Kidney tubule cell (primary cell): ENCODE results near the gene CXADR.

Experiments
- DNase-seq: peaks from one replicate; pipeline ENCODE4 v3.0.0-alpha.2; 2018; ENCODE audit warnings: low spot score

CXADR gene

GRCh38 chr21:17542371-17543011 lies 29.6 kb downstream of the CXADR start:
- no peak for DNase-seq

- DNase-seq, result no peak
Observed at GRCh38 chr21:17545007-17545406, 32.2 kb downstream of the CXADR start.

DNA sequence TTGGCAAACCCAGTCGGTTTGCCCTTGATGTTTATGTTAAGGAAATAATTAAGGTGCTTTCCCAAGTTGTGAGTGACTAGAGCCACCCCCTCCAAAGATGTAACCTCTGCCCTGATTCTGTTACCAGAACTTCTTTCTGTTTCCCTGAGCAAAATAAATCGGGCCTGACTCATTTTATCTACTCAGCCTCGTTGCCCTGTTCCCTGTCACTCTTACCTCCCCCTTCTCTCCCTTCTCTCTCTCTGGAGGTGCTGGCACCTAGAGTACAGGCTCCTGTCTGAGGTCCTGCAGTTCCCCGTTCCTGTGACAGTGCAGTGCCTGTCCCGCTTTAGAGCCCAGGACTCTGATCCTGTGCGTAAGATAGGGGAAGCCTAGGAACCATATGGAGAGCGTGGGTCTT lies 35.4 kb downstream of the CXADR start:
- DNase-seq, result peak; percentile 58

GRCh38 chr21:17550671-17551308 lies 37.9 kb downstream of the CXADR start:
- no peak for DNase-seq

GRCh38 chr21:17552410-17552809 lies 39.6 kb downstream of the CXADR start:
- DNase-seq, result no peak

- DNase-seq, result no peak
Observed at GRCh38 chr21:17554120-17554519, 41.3 kb downstream of the CXADR start.

DNA sequence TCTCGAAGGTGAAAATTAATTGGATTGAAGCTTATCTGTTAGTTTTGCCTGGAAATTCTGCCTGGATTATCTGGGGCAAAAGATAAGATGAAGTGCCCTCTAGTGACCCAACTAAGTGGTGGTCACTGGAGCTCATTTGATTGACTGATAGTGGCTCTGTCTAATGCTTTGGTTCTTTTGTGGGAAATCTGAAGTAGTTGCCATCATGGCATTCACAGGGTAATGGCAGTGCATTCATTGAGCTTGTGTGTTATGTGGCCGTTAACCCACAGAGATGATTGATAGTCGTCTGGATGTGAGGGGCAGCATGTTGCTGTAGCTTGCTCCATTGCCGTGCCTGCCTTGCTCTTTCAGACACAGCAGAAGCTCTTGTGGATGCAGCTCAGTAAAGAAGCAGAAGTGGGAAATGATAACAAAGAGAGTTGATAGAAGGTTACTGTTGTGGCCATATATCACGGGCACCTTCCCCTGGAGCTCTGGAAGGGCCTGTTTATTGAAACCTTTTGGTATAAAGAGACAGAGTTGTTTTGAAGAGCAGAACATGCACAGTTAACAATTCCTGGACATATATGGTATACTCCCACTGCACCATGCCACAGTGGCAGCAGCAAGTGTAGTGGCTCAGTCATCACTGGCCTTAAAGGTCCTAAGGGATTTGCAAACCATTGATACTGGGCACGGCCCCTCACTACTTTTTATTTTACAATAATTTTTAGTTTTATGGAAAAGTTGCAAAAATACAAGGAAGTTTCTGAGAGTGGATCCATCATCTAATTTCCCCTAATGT lies 42.0 kb downstream of the CXADR start:
- DNase-seq, result peak; percentile 10

DNA sequence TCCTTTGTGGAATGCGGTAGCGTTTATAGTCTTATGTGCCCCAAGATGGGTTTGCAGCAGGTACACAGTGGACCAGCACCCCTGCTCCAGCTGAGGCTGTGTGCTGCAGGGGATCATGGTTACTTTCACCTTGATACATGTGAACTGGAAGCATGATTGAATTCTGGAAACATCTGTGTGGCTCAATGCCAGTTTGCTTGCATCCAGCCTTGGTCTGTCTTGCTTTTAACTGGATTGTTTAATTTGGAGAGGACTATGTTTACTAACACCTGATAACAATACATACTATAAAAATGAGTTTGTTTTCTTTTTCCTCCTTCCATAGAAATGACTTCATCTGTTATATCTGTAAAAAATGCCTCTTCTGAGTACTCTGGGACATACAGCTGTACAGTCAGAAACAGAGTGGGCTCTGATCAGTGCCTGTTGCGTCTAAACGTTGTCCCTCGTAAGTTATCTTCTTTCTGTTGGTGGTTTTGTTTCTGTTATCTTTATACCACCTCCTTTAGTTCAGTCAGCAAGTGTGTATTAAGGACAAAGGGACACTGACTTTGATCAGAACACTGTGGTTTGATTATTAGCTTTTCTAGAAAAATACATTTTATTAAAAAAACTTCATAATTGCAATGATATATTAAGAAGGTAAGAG lies 47.7 kb downstream of the CXADR start:
- DNase-seq, result no peak

GRCh38 chr21:17570786-17571185 lies 57.9 kb downstream of the CXADR start:
- no peak for DNase-seq

DNA sequence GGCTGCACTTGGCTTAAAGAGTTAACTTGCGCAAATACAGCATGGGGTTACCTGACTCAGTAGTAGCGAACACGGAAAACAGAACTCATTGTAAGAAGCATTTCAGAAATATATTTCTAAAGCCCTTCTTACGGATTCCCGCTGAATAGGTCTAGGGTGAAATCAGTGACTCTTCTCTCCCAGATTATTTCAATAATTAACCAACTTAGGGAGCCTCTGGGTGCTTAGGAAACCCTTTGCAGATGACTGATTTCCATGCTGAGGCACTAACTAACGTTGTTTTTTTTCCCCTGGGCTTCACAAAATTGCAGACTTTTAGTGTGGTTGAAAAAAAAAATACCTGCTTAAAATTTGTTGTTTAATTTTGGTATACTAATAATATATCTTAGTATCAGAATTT lies 59.6 kb downstream of the CXADR start:
- peak; percentile 64 for DNase-seq

- no peak for DNase-seq
Observed at GRCh38 chr21:17575076-17575475, 62.2 kb downstream of the CXADR start.

GRCh38 chr21:17576080-17576835 lies 63.4 kb downstream of the CXADR start:
- DNase-seq, result no peak

GRCh38 chr21:17577701-17578100 lies 64.9 kb downstream of the CXADR start:
- no peak for DNase-seq

- DNase-seq, result no peak
Observed at GRCh38 chr21:17578162-17578561, 65.3 kb downstream of the CXADR start.

- DNase-seq, result no peak
Observed at GRCh38 chr21:17578876-17579275, 66.0 kb downstream of the CXADR start.

GRCh38 chr21:17580319-17580718 lies 67.5 kb downstream of the CXADR start:
- DNase-seq, result no peak

DNA sequence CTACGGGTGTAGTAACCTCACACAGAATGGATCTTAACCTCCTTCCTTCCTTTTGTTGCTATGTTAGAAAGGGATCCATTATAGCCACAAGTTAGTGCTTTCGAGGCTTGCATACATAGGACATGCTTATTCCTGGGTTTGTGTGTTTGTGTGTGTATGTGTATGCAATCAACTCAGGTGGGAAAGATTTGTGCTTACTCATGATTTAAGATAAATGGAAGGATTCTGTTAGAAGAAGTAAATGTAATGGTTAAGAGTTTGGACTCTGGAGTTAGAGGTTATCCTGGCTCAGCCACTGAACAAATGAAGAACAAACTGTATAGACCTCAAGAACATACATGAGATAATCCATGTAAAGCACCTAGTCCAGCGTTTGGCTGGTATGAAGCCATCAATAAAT lies 71.1 kb downstream of the CXADR start:
- no peak for DNase-seq

GRCh38 chr21:17585875-17586450 lies 73.1 kb downstream of the CXADR start:
- DNase-seq, result peak; percentile 58

- DNase-seq, result no peak
Observed at GRCh38 chr21:17590430-17590829, 77.6 kb downstream of the CXADR start.

- no peak for DNase-seq
Observed at GRCh38 chr21:17597680-17598079, 84.8 kb downstream of the CXADR start.

DNA sequence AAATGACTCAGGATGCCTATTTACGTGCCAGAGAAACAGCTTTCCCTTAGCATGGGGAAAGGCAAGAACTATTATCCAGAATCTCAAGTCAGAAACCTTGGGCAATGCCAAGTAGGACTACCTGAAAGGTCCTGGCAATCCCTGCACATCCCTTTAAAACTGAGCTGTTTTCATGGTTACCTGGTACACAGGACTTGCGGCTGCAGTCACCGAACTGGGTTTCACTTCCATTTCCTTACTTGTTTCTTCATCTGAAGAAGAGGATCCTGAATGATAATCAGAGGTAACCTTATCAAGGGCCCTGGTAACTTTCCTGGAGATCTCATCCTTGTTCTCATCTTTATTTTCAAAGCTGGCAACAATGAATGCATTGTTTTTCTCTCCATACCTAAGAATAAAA lies 85.6 kb downstream of the CXADR start:
- DNase-seq, result no peak

- DNase-seq, result no peak
Observed at GRCh38 chr21:17602874-17603273, 90.0 kb downstream of the CXADR start.
